ENCODE measurements around the gene MPDU1.

DNA sequence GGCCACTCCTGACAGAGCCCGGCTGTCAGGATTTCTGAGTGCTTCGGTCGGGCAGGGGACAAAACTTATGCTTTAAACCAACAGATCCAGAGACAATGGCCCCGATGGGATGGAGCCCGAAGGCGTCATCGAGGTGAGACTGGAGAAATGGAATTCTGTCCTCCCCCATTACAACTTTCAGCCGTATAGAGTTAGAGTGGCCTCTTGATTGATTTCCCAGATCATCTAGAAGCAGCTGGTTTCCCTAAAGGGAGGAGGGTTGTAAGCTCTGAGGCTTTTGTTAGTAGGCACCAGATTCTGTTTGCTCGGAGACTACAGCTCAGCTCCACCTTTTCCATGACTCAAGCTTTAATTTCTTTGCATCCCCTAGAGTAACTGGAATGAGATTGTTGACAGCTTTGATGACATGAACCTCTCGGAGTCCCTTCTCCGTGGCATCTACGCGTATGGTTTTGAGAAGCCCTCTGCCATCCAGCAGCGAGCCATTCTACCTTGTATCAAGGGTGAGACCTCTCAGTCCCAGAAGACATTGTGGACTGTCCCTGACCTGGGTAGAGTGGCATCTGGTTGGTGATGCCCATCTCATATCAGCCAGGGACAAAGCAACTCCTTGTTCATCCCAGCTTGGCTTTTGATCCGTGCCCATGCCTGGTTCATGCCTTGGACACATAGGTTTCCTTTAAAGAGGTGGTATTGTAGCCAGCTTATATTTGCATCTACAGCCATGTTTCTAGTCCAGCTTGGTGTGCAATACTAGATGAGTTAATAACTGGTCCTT is 9.3 kb upstream of the MPDU1 start:
- TF ChIP-seq, protein P1, sequence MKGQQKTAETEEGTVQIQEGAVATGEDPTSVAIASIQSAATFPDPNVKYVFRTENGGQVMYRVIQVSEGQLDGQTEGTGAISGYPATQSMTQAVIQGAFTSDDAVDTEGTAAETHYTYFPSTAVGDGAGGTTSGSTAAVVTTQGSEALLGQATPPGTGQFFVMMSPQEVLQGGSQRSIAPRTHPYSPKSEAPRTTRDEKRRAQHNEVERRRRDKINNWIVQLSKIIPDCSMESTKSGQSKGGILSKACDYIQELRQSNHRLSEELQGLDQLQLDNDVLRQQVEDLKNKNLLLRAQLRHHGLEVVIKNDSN (IDR thresholded peaks at IDR 0.05; ENCODE audit: borderline replicate concordance, extremely low read length, insufficient read depth, low read depth, low read length), result no peak
- TF ChIP-seq MXI1 (IDR thresholded peaks at IDR 0.05; ENCODE audit: low read depth, low read length) (no peak), ESRRA (IDR thresholded peaks at IDR 0.05; ENCODE audit: low read length) (no peak)

All from GM12878 (cell line).